NOMO-1 treated with DMSO at 0.1 percent for 48 hours (cell line): Measurements from ENCODE around the gene WNT3A.
"Not testable (repeated sequence)": the region's sequence is repeated elsewhere in the genome, so short reads cannot be mapped to it uniquely, and the experiment has no call there.

Experiments
- DNase-seq: peaks from one replicate; lab custom pipeline; 2025; ENCODE audit not compliant: unreplicated experiment; lab: John Stamatoyannopoulos, UW

Gene WNT3A

GRCh38 chr1:228011721-228012311 lies 5.0 kb downstream of the WNT3A start:
- no peak for DNase-seq

GRCh38 chr1:228012555-228012954 lies 5.8 kb downstream of the WNT3A start:
- DNase-seq: no peak

- DNase-seq: no peak
Observed at GRCh38 chr1:228013131-228013934, 6.5 kb downstream of the WNT3A start.

GRCh38 chr1:228013935-228014930 lies 7.4 kb downstream of the WNT3A start:
- no peak for DNase-seq

GRCh38 chr1:228015276-228016180 lies 8.7 kb downstream of the WNT3A start:
- no peak for DNase-seq

GRCh38 chr1:228016181-228016510 lies 9.3 kb downstream of the WNT3A start:
- DNase-seq: no peak

GRCh38 chr1:228016653-228017355 lies 10.0 kb downstream of the WNT3A start:
- DNase-seq: no peak

GRCh38 chr1:228017356-228018124 lies 10.7 kb downstream of the WNT3A start:
- no peak for DNase-seq

GRCh38 chr1:228018125-228018398 lies 11.3 kb downstream of the WNT3A start:
- no peak for DNase-seq

- DNase-seq: no peak
Observed at GRCh38 chr1:228018961-228019721, 12.3 kb downstream of the WNT3A start.

GRCh38 chr1:228019722-228020083 lies 12.9 kb downstream of the WNT3A start:
- not testable (repeated sequence) for DNase-seq

GRCh38 chr1:228020686-228021354 lies 14.0 kb downstream of the WNT3A start:
- DNase-seq: no peak

GRCh38 chr1:228021355-228022030 lies 14.7 kb downstream of the WNT3A start:
- DNase-seq: no peak

GRCh38 chr1:228022571-228023293 lies 15.9 kb downstream of the WNT3A start:
- no peak for DNase-seq

GRCh38 chr1:228023294-228023639 lies 16.5 kb downstream of the WNT3A start:
- DNase-seq: no peak

GRCh38 chr1:228029281-228029680 lies 22.5 kb downstream of the WNT3A start:
- DNase-seq: no peak
